ENCODE data around the gene PRSS53.

PRSS53 gene

DNA sequence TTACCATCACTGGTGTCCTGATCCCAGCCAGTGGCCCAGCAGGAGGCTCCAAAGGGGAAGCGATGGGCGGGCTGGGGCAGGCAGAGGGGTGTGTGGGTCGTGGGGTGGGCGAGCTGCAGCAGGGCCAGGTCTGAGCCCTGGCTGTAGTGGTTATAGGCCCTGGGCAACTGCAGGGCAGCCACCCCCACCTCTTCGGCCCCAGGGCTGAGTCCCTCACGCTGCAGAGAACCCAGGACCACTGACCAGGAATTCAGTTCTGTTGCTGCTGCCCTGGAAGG lies 2.2 kb downstream of the PRSS53 start:
- no peaks in the 10 kb centered on the region for H3K9me3 ChIP-seq (replicated peaks; ENCODE audit: low read length)
- peaks cover 22% of the 10 kb centered on the region for H3K4me1 ChIP-seq (ENCODE audit: control insufficient read depth, insufficient read depth, low read length)
- H3K9ac ChIP-seq (ENCODE audit: low read depth, low read length), result no peak overlapping the region
- H3K4me3 ChIP-seq (ENCODE audit: low read length), result no peak overlapping the region
- peaks cover 52% of the 10 kb centered on the region for H3K36me3 ChIP-seq (ENCODE audit: insufficient read depth, low read length)
- no peak overlapping the region for H3K4me2 ChIP-seq (ENCODE audit: low read length)
- H3K27me3 ChIP-seq (ENCODE audit: control insufficient read depth, insufficient read depth, low read length), result no peaks in the 10 kb centered on the region

DNA sequence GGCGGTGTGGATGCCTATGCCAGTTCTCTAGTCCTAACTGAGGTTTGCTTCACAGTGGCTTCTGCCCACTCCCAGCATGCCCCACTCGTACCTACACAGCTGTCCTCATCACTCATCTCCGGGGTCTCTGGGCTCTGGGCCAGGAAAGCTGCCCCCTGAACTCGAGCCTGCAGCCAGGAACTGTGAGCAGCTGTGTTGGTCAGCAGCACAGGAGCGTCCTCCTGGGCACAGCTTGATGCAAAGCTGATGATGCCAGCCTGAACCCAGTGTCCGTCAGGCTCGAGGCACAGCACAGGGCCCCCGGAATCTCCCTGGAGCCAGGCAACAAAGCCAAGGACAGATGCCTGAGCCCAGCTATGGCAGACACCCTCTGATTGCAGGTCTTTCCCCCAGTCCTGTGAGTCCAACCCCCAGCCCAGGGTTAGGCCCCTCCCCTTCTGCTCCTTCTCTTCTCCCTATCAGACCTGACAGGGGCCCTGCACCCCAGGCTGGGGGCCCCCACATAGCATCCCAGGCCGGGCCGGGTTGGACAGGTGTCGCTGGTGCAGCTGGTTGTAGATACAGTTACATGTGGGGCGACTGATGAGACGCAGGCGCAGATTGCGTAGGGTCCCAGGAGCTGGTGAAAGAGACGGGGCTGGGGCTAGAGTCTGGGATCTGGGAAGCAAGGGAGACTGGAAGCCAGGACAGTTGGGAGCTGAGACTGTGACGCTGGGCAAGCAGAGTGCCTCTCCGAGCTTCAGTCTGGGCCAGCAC lies 2.7 kb downstream of the PRSS53 start:
- Histone ChIP-seq H3K27me3 (ENCODE audit: control insufficient read depth, insufficient read depth, low read length) (no peaks in the 10 kb centered on the region), H3K4me1 (ENCODE audit: control insufficient read depth, insufficient read depth, low read length) (peaks cover 22% of the 10 kb centered on the region), H3K9me3 (replicated peaks; ENCODE audit: low read length) (no peaks in the 10 kb centered on the region), H3K4me2 (ENCODE audit: low read length) (peak overlapping the region; percentile 17), H3K36me3 (ENCODE audit: insufficient read depth, low read length) (peaks cover 53% of the 10 kb centered on the region), H3K9ac (ENCODE audit: low read depth, low read length) (no peak overlapping the region), H3K4me3 (ENCODE audit: low read length) (no peak overlapping the region)

DNA sequence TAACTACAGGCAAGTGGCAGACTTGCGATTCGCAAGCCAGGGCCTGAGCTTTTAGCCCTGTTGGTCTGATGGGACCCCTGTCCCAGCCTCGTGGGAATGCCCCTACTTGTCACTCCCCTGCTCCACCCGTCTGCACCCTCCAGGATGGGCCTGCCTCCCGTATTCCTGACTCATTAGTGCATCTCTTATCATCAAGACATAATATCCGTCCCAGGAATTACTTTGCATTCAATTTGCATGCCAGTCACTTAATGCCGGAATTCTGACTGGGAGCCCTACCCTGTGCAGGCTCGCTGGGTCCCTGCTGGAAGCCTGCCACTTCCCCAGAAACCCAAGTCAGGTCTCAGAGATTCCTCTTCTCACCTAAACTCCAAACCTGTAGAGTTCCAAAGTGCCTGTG lies 3.3 kb downstream of the PRSS53 start:
- peak overlapping the region; percentile 17 for H3K4me2 ChIP-seq (ENCODE audit: low read length)
- no peak overlapping the region for H3K9ac ChIP-seq (ENCODE audit: low read depth, low read length)
- peaks cover 17% of the 10 kb centered on the region for H3K4me1 ChIP-seq (ENCODE audit: control insufficient read depth, insufficient read depth, low read length)
- no peaks in the 10 kb centered on the region for H3K27me3 ChIP-seq (ENCODE audit: control insufficient read depth, insufficient read depth, low read length)
- H3K4me3 ChIP-seq (ENCODE audit: low read length), result no peak overlapping the region
- H3K36me3 ChIP-seq (ENCODE audit: insufficient read depth, low read length), result peaks cover 53% of the 10 kb centered on the region
- no peaks in the 10 kb centered on the region for H3K9me3 ChIP-seq (replicated peaks; ENCODE audit: low read length)

DNA sequence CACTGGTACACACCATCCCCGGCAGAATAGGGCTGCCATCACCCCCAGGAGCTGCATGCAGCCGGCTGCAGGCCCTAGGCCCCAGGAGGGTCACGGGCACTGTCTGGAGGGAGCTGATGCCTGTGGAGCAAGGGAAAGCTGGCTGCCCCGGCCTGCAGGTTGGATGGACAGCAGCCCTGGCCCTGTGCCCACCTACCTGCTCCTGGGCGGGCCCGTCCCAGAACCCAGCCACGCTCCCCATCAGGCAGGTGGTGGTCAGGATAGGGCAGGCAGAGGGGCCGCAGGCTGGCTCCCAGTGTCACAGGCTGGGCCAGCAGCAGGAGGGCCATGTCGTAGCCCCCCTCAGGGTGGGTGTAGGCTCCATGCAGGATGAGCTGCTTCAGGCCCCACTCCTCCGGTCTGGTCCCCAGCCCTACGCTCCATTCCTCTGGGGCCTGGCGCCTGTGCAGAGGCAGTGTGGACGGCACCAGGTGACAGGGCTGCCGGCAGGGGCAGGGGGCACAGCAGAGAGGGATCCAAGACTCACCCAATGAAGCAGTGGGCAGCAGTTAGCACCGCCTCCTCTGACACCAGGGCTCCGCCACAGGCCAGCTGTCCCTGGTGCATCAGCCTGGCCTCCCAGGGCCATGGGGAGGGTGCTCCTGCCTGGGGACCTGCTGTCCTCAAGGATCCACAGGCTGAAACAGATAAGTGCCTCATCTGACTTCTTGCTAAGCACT lies 4.0 kb downstream of the PRSS53 start:
- Histone ChIP-seq H3K9ac (ENCODE audit: low read depth, low read length) (no peak overlapping the region), H3K4me2 (ENCODE audit: low read length) (no peak overlapping the region), H3K4me3 (ENCODE audit: low read length) (no peak overlapping the region), H3K9me3 (replicated peaks; ENCODE audit: low read length) (no peaks in the 10 kb centered on the region), H3K27me3 (ENCODE audit: control insufficient read depth, insufficient read depth, low read length) (no peaks in the 10 kb centered on the region), H3K4me1 (ENCODE audit: control insufficient read depth, insufficient read depth, low read length) (peaks cover 17% of the 10 kb centered on the region), H3K36me3 (ENCODE audit: insufficient read depth, low read length) (peaks cover 56% of the 10 kb centered on the region)

DNA sequence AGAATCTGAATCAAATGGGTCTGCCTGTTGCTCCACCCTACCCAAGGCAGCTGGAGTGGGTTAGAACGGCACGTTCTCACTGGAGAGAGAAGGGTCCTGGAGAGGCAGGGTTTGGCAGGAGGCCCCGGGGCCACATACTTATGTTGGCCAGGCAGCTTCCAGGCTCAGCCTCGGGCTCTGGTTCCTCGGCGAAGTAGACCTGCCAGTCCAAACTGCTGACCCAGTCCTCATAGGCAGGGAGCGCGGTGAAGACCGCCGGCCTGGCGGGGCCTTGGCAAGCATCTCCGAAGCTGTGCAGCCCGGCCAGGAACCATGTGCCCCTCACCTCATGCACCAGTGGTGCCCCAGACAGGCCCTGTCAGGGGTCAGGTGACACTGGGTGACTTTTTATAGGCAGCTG lies 4.8 kb downstream of the PRSS53 start:
- H3K9ac ChIP-seq (ENCODE audit: low read depth, low read length), result no peak overlapping the region
- no peaks in the 10 kb centered on the region for H3K9me3 ChIP-seq (replicated peaks; ENCODE audit: low read length)
- H3K4me1 ChIP-seq (ENCODE audit: control insufficient read depth, insufficient read depth, low read length), result peaks cover 17% of the 10 kb centered on the region
- peaks cover 56% of the 10 kb centered on the region for H3K36me3 ChIP-seq (ENCODE audit: insufficient read depth, low read length)
- H3K27me3 ChIP-seq (ENCODE audit: control insufficient read depth, insufficient read depth, low read length), result no peaks in the 10 kb centered on the region
- H3K4me3 ChIP-seq (ENCODE audit: low read length), result no peak overlapping the region
- H3K4me2 ChIP-seq (ENCODE audit: low read length), result no peak overlapping the region

DNA sequence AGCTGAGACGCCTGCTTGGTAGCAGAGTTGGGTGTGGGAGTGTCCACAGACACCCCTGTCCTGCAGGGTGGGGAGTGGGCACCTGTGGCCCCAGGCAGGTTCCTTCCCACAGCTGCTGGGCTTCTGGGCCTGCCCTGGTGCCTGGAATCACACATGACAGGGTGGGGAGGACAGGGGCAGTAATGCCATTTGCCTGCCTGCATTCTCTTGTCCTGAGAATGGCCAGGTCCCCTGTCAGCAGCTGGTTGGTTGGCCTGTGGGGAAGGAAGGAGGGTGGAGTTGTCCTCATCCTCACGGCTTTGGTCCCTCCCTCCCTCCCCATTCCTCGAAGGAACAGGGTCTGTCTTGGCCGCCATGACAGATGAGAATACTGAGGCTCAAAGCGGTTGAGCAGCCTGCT lies 5.2 kb downstream of the PRSS53 start:
- no peak overlapping the region for H3K4me3 ChIP-seq (ENCODE audit: low read length)
- no peaks in the 10 kb centered on the region for H3K27me3 ChIP-seq (ENCODE audit: control insufficient read depth, insufficient read depth, low read length)
- peaks cover 17% of the 10 kb centered on the region for H3K4me1 ChIP-seq (ENCODE audit: control insufficient read depth, insufficient read depth, low read length)
- peaks cover 56% of the 10 kb centered on the region for H3K36me3 ChIP-seq (ENCODE audit: insufficient read depth, low read length)
- H3K4me2 ChIP-seq (ENCODE audit: low read length), result no peak overlapping the region
- H3K9me3 ChIP-seq (replicated peaks; ENCODE audit: low read length), result no peaks in the 10 kb centered on the region
- no peak overlapping the region for H3K9ac ChIP-seq (ENCODE audit: low read depth, low read length)

DNA sequence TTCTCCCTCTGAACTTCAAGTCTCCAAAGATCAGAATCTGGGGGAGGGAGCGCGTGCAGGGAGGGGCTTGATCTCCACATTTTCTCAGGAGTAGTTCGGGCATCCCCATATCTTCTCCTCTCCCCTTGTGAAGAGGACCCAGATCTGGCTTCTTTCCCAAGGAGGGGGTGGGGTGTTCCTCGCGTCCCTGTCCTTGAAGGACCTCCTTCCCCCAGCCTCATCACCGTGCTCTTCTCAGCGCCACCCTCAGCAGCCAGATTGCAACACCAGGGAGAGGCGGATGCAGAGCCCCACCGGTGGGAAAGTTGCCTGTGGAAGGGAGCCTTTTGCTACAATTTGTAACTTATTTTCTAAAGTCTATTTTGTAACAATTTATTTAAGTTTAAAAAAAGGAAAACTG lies 5.7 kb downstream of the PRSS53 start:
- peaks cover 17% of the 10 kb centered on the region for H3K4me1 ChIP-seq (ENCODE audit: control insufficient read depth, insufficient read depth, low read length)
- H3K4me2 ChIP-seq (ENCODE audit: low read length), result no peak overlapping the region
- no peaks in the 10 kb centered on the region for H3K9me3 ChIP-seq (replicated peaks; ENCODE audit: low read length)
- H3K27me3 ChIP-seq (ENCODE audit: control insufficient read depth, insufficient read depth, low read length), result no peaks in the 10 kb centered on the region
- H3K36me3 ChIP-seq (ENCODE audit: insufficient read depth, low read length), result peaks cover 58% of the 10 kb centered on the region
- no peak overlapping the region for H3K4me3 ChIP-seq (ENCODE audit: low read length)
- H3K9ac ChIP-seq (ENCODE audit: low read depth, low read length), result no peak overlapping the region

DNA sequence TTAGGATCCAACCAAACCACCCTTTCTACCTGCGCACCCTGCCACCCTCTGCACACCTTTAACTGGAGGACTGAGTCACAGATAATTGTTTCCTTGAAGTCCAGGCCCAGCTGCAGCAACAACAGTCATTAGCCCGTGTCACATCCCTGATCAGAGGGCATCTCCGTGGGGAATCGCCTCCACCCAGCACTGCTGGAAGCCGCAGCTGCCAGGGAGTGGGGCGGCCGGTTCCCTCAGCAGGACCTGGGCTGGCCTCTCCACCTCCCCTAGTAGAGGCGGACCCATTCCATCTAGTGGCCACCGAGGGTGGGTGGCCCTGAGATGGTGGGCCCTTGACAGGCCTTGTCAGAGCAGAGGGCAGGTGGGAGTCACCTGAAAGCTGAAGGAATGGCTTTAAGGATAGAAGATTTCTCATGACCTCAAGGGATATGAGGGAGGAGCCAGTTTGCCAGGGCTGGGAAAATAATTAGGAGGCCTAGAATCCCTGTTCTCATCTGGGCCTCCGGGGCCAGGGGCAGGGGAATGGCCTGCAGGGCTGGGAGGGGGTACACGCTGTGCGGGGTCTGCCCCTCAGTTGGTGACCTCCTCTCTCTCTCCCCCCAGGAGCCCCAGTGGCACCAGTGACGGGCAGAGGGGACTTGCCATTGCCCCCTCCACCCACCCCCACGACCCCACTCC lies 6.2 kb downstream of the PRSS53 start:
- Histone ChIP-seq H3K27me3 (ENCODE audit: control insufficient read depth, insufficient read depth, low read length) (no peaks in the 10 kb centered on the region), H3K36me3 (ENCODE audit: insufficient read depth, low read length) (peaks cover 60% of the 10 kb centered on the region), H3K4me1 (ENCODE audit: control insufficient read depth, insufficient read depth, low read length) (peaks cover 17% of the 10 kb centered on the region)

DNA sequence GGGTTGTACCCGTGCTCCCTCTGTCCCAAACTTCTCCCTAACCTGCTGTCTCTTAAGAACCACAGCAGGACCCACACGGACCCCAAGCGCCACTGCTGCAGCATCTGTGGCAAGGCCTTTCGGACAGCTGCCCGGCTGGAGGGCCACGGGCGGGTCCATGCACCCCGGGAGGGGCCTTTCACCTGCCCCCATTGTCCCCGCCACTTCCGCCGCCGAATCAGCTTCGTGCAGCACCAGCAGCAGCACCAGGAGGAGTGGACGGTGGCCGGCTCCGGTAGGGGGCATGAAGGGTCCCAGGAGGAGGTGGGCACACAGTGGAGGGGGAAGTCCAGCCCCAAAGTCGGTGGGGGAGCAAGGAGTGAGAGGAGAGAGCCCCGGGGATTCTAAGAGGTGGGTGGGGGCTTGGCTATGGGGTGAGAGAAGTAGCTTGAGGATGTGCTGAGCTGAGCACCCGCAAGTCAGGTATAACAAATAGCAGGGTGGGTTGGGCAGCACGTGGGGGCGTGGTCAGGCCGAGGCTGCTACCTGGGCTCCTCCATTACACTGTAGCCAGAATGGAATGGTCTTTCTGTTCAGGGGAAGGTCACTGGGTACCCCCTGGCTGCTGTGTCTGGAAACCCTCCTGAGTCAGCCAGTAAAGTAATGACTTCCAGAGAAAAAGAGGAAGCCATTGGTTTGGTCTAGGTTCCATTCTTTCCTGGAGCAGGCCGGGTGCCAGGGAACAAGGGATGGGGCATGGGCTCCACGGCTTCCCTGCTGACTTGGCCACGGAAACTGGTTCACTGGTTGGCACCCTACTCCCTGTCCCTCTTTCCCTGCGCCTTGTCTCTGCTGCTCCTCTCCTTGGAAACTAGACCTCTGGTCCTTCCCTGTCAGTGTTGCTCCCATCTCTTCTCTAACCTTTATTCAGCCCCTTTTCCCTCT lies 7.1 kb downstream of the PRSS53 start:
- H3K9ac ChIP-seq (ENCODE audit: low read depth, low read length), result no peak overlapping the region
- no peaks in the 10 kb centered on the region for H3K27me3 ChIP-seq (ENCODE audit: control insufficient read depth, insufficient read depth, low read length)
- no peak overlapping the region for H3K4me3 ChIP-seq (ENCODE audit: low read length)
- no peaks in the 10 kb centered on the region for H3K9me3 ChIP-seq (replicated peaks; ENCODE audit: low read length)
- H3K4me2 ChIP-seq (ENCODE audit: low read length), result no peak overlapping the region
- H3K36me3 ChIP-seq (ENCODE audit: insufficient read depth, low read length), result peaks cover 62% of the 10 kb centered on the region
- peaks cover 17% of the 10 kb centered on the region for H3K4me1 ChIP-seq (ENCODE audit: control insufficient read depth, insufficient read depth, low read length)

More for the DNA sequence above, 6.2 kb downstream of the PRSS53 start:
- no peaks in the 10 kb centered on the region for H3K9me3 ChIP-seq (replicated peaks; ENCODE audit: low read length)
- H3K9ac ChIP-seq (ENCODE audit: low read depth, low read length), result no peak overlapping the region
- no peak overlapping the region for H3K4me2 ChIP-seq (ENCODE audit: low read length)
- no peak overlapping the region for H3K4me3 ChIP-seq (ENCODE audit: low read length)

DNA sequence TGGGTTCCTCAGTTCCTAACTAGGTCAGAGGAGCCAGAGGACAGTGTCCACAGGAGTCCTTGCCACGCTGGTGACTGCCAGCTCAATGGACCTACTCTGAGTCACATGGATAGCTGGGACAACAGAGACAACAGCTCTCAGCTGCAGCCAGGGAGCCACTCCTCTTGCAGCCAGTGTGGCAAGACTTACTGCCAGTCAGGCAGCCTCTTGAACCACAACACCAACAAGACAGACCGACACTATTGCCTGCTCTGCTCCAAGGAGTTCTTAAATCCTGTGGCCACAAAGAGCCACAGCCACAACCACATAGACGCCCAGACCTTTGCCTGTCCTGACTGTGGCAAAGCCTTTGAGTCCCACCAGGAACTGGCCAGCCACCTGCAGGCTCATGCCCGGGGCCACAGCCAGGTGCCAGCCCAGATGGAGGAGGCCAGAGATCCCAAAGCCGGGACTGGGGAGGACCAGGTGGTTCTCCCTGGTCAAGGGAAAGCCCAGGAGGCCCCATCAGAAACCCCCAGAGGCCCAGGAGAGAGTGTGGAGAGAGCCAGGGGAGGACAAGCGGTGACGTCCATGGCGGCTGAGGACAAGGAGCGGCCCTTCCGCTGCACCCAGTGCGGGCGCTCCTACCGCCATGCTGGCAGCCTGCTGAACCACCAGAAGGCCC lies 7.9 kb downstream of the PRSS53 start:
- Histone ChIP-seq H3K36me3 (ENCODE audit: insufficient read depth, low read length) (peaks cover 65% of the 10 kb centered on the region), H3K4me2 (ENCODE audit: low read length) (no peak overlapping the region), H3K4me3 (ENCODE audit: low read length) (no peak overlapping the region), H3K9ac (ENCODE audit: low read depth, low read length) (no peak overlapping the region), H3K27me3 (ENCODE audit: control insufficient read depth, insufficient read depth, low read length) (no peaks in the 10 kb centered on the region), H3K4me1 (ENCODE audit: control insufficient read depth, insufficient read depth, low read length) (peaks cover 13% of the 10 kb centered on the region), H3K9me3 (replicated peaks; ENCODE audit: low read length) (no peaks in the 10 kb centered on the region)

All from skeletal muscle satellite cell (primary cell).